PC-3 (cell line): ENCODE results near the gene ADGRE1. TPM values are rescaled to one million over a fixed set of nuclear protein-coding genes. Genes with fewer than 3 reads are reported as not detected.
A peak's percentile ranks its signal among the peaks of the same experiment; 100 is the strongest.

Experiments
- ATAC-seq: fragments of 200-7000 bp; cut with Tn5 transposase; 2 replicates; pipeline ENCODE4 v1.9.1; 2020; ENCODE audit warnings: mild to moderate bottlenecking, moderate library complexity
- BruUV-seq: library from RNA; stranded (reverse); fragments of 400-500 nt; replicated peaks from 2 replicates; lab custom pipeline; 2021; lab: Mats Ljungman, UMichigan
- CTCF ChIA-PET: fragments of 300-600 bp; sonication (Branson Sonifier 250); formaldehyde crosslinking; loops from one replicate; lab custom pipeline; 2022; ENCODE audit warnings: antibody characterized with exemption; lab: Charles Lee
- POLR2A ChIA-PET: fragments of 300-600 bp; sonication (Branson Sonifier 250); formaldehyde crosslinking; loops from one replicate; lab custom pipeline; 2022; ENCODE audit warnings: antibody characterized with exemption; ENCODE audit not compliant: unreplicated experiment; lab: Charles Lee
- DNase-seq: peaks from one replicate; pipeline ENCODE4 v3.0.0-alpha.2; 2015
- H2AFZ ChIP-seq: fragments of 300-600 bp; sonication (generic); 2 replicates; pipeline ENCODE4 v1.6.0; 2016; ENCODE audit warnings: antibody characterized with exemption, low read length
- H3F3A ChIP-seq: fragments of 300-600 bp; sonication (generic); one replicate; pipeline ENCODE4 v1.6.0; 2017; ENCODE audit warnings: antibody characterized with exemption, low read length, control low read depth, mild to moderate bottlenecking; ENCODE audit not compliant: unreplicated experiment
- H3K27ac ChIP-seq: fragments of 300-600 bp; sonication (generic); 2 replicates; pipeline ENCODE4 v1.5.1; 2016; ENCODE audit warnings: mild to moderate bottlenecking, low read length
- H3K27me3 ChIP-seq: fragments of 300-600 bp; sonication (generic); 2 replicates; pipeline ENCODE4 v1.6.1; 2016; ENCODE audit warnings: low read length, mixed read lengths
- H3K36me3 ChIP-seq: fragments of 300-600 bp; sonication (generic); 2 replicates; pipeline ENCODE4 v1.6.1; 2016; ENCODE audit warnings: low read depth, mixed run types, low read length, mixed read lengths
- H3K4me1 ChIP-seq: fragments of 300-600 bp; sonication (generic); 2 replicates; pipeline ENCODE4 v1.5.1; 2016; ENCODE audit warnings: low read length; ENCODE audit not compliant: insufficient read depth
- H3K4me2 ChIP-seq: fragments of 300-600 bp; sonication (generic); 2 replicates; pipeline ENCODE4 v1.6.0; 2016; ENCODE audit warnings: low read length
- H3K4me3 ChIP-seq: fragments of 300-600 bp; sonication (generic); 2 replicates; pipeline ENCODE4 v1.5.1; 2016; ENCODE audit warnings: mild to moderate bottlenecking, low read length, mixed read lengths
- H3K79me2 ChIP-seq: fragments of 300-600 bp; sonication (generic); 2 replicates; pipeline ENCODE4 v1.6.1; 2017; ENCODE audit warnings: low read length, mixed read lengths
- H3K9ac ChIP-seq: fragments of 300-600 bp; sonication (generic); 2 replicates; pipeline ENCODE4 v1.6.0; 2016; ENCODE audit warnings: mild to moderate bottlenecking, low read length
- H3K9me2 ChIP-seq: fragments of 300-600 bp; sonication (generic); replicated peaks from 2 replicates; pipeline ENCODE4 v1.6.1; 2016; ENCODE audit warnings: mixed run types, low read length, mixed read lengths
- H3K9me3 ChIP-seq: fragments of 300-600 bp; sonication (generic); 2 replicates; pipeline ENCODE4 v1.6.1; 2016; ENCODE audit warnings: low read length, mixed read lengths
- H4K20me1 ChIP-seq: fragments of 300-600 bp; sonication (generic); 2 replicates; pipeline ENCODE4 v1.6.1; 2016; ENCODE audit warnings: low read length, mixed read lengths
- CTCF ChIP-seq: fragments of 300-600 bp; sonication (generic); conservative IDR thresholded peaks from 2 replicates; pipeline ENCODE4 v1.5.1; 2017; ENCODE audit warnings: antibody characterized with exemption, low read depth, mild to moderate bottlenecking, low read length
- EZH2 ChIP-seq: fragments of 300-600 bp; sonication (generic); IDR thresholded peaks from one replicate; pipeline ENCODE4 v1.6.1; 2017; ENCODE audit warnings: antibody characterized with exemption, mild to moderate bottlenecking, low read length; ENCODE audit not compliant: unreplicated experiment
- EZH2phosphoT487 ChIP-seq: fragments of 300-600 bp; sonication (generic); IDR thresholded peaks from 2 replicates; pipeline ENCODE4 v1.6.1; 2018; ENCODE audit warnings: mild to moderate bottlenecking, antibody characterized with exemption, low read length, borderline replicate concordance
- intact Hi-C: fragments of 100-400 bp; cut with micrococcal nuclease; formaldehyde crosslinking; loops from 2 replicates; pipeline ENCODE4 v1.9.0; 2023
- total RNA-seq: library from RNA; depleted of rRNA; stranded (reverse); fragments of >200 nt; gene quantifications from 2 replicates; pipeline ENCODE4 v1.2.3, GENCODE V29; 2014

ADGRE1 gene
- total RNA-seq, 1 experiment from 2014 or later = not detected

GRCh38 chr19:6963244-6963852 lies 76.0 kb downstream of the ADGRE1 start:
- no peaks in the 10 kb centered on the region for H4K20me1 ChIP-seq
- TF ChIP-seq EZH2phosphoT487 (no peak), CTCF (no peak), EZH2 (no peak)
- ATAC-seq = no peak
- H3K9me2 ChIP-seq = no peaks in the 10 kb centered on the region
- peaks cover 44% of the 10 kb centered on the region for H3K27me3 ChIP-seq
- no peaks in the 10 kb centered on the region for H3K79me2 ChIP-seq
- no peak overlapping the region for H3K4me2 ChIP-seq
- no peak overlapping the region for H3K27ac ChIP-seq
- H2AFZ ChIP-seq = no peak overlapping the region
- intact Hi-C loops = no loop called here
- BruUV-seq = no TSS peak
- DNase-seq = no peak
- no peak overlapping the region for H3K4me3 ChIP-seq
- H3K9me3 ChIP-seq = peaks cover 13% of the 10 kb centered on the region
- POLR2A ChIA-PET = interaction anchor here (0.7 kb wide), 1 partner anchor 1670 kb away, joined by 26 read pairs; no protein-coding TSS in a partner anchor
- no peaks in the 10 kb centered on the region for H3F3A ChIP-seq
- CTCF ChIA-PET = no interaction called here
- H3K4me1 ChIP-seq = no peaks in the 10 kb centered on the region
- H3K9ac ChIP-seq = no peak overlapping the region
- H3K36me3 ChIP-seq = no peaks in the 10 kb centered on the region

- H3K4me1 ChIP-seq = no peaks in the 10 kb centered on the region
- TF ChIP-seq EZH2phosphoT487 = no peak
- peak; percentile 67 for TF ChIP-seq CTCF
- peaks cover 13% of the 10 kb centered on the region for H3K9me3 ChIP-seq
- H3K27me3 ChIP-seq = peaks cover 39% of the 10 kb centered on the region
- no peak overlapping the region for H3K4me2 ChIP-seq
- no peak overlapping the region for H2AFZ ChIP-seq
- no TSS peak for BruUV-seq
- no peak overlapping the region for H3K4me3 ChIP-seq
- H4K20me1 ChIP-seq = no peaks in the 10 kb centered on the region
- H3K9ac ChIP-seq = no peak overlapping the region
- no peaks in the 10 kb centered on the region for H3K79me2 ChIP-seq
- DNase-seq (peak; percentile 31), ATAC-seq (no peak)
- POLR2A ChIA-PET = no interaction called here
- CTCF ChIA-PET = interaction anchor here (0.5 kb wide), 1 partner anchor 83 kb away, joined by 4 read pairs; no protein-coding TSS in a partner anchor
- H3F3A ChIP-seq = no peaks in the 10 kb centered on the region
- no peaks in the 10 kb centered on the region for H3K36me3 ChIP-seq
- no peaks in the 10 kb centered on the region for H3K9me2 ChIP-seq
- intact Hi-C loops = no loop called here
- no peak overlapping the region for H3K27ac ChIP-seq
These were observed 76.6 kb downstream of the ADGRE1 start for GRCh38 chr19:6963937-6964336.

- no peak overlapping the region for H3K4me2 ChIP-seq
- intact Hi-C loops = no loop called here
- no TSS peak for BruUV-seq
- no peaks in the 10 kb centered on the region for H3K79me2 ChIP-seq
- no peaks in the 10 kb centered on the region for H4K20me1 ChIP-seq
- no peaks in the 10 kb centered on the region for H3K4me1 ChIP-seq
- H3K9ac ChIP-seq = no peak overlapping the region
- H3K9me2 ChIP-seq = no peaks in the 10 kb centered on the region
- ChIA-PET POLR2A (no interaction called here), CTCF (no interaction called here)
- H3F3A ChIP-seq = no peaks in the 10 kb centered on the region
- peaks cover 19% of the 10 kb centered on the region for H3K27me3 ChIP-seq
- no peak for TF ChIP-seq EZH2
- H2AFZ ChIP-seq = no peak overlapping the region
- H3K4me3 ChIP-seq = no peak overlapping the region
- no peak for ATAC-seq
- no peak for DNase-seq
- H3K9me3 ChIP-seq = no peaks in the 10 kb centered on the region
- H3K27ac ChIP-seq = no peak overlapping the region
- no peaks in the 10 kb centered on the region for H3K36me3 ChIP-seq
These were observed 80.6 kb downstream of the ADGRE1 start for GRCh38 chr19:6967967-6968366.
